ENCODE data around the gene NRCAM.

DNA sequence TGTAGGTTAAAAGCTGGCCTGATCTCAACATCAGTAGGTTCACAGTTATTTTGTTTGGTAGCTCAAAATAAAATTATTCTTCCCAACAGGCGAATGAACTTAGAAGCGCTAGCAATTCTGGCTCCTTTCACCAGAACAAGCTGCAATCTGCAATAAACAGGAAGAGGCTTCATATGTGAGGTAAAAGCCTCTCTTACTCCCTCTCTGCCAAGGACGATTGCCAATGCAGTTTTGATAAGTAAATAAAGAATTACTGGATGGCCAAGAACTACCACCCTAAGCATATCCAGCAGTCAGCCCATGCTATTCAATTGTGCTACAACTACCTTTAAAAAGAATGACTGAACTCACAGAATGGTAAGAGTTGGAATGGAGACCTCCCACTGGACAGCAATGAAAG is 176.1 kb downstream of the NRCAM start:
- TF ChIP-seq POLR2A (IDR thresholded peaks at IDR 0.05), result no peak
- TF ChIP-seq, protein P1, sequence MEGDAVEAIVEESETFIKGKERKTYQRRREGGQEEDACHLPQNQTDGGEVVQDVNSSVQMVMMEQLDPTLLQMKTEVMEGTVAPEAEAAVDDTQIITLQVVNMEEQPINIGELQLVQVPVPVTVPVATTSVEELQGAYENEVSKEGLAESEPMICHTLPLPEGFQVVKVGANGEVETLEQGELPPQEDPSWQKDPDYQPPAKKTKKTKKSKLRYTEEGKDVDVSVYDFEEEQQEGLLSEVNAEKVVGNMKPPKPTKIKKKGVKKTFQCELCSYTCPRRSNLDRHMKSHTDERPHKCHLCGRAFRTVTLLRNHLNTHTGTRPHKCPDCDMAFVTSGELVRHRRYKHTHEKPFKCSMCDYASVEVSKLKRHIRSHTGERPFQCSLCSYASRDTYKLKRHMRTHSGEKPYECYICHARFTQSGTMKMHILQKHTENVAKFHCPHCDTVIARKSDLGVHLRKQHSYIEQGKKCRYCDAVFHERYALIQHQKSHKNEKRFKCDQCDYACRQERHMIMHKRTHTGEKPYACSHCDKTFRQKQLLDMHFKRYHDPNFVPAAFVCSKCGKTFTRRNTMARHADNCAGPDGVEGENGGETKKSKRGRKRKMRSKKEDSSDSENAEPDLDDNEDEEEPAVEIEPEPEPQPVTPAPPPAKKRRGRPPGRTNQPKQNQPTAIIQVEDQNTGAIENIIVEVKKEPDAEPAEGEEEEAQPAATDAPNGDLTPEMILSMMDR (IDR thresholded peaks at IDR 0.05), result no peak

Measured in vagina (tissue), 2 donors.